ENCODE data around the gene AFAP1L2. TPM values are rescaled to one million over a fixed set of nuclear protein-coding genes. Genes with fewer than 3 reads are reported as not detected.

AFAP1L2 gene
- total and polyA plus RNA-seq, 12 donors, result 2.9 to 5.0 (median 4.3) TPM

DNA sequence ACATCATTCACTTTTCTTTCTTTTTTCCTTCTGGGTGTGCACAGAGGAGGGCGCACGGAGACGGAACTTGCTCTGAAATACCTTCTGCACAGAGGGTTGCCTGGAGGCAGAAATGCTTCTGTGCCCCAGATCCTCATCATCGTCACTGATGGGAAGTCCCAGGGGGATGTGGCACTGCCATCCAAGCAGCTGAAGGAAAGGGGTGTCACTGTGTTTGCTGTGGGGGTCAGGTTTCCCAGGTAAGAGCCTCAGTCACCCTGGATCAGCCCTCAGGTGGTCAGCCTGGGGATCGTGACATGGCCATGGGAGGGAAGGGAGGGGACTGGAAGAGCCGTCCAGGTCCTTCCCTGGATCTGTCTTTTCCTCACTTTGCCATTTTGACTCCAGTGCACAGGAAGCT, 131.6 kb downstream of the AFAP1L2 start:
- DNase-seq (no peak), ATAC-seq (no peak)
- Histone ChIP-seq H3K27me3 (no peaks in the 10 kb centered on the region), H3K9me3 (no peaks in the 10 kb centered on the region), H3K4me3 (no peak overlapping the region), H3K4me1 (peaks cover 0 to 26% (median 13%) of the 10 kb centered on the region in 9 donors), H3K27ac (no peak overlapping the region), H3K36me3 (no peaks in the 10 kb centered on the region)
- intact Hi-C loops (cut with DNase I), result no loop called here
- 89 to 90% methylated on average over 6 of the region's 6 CpGs for WGBS, 2 donors
- TF ChIP-seq, protein P1, sequence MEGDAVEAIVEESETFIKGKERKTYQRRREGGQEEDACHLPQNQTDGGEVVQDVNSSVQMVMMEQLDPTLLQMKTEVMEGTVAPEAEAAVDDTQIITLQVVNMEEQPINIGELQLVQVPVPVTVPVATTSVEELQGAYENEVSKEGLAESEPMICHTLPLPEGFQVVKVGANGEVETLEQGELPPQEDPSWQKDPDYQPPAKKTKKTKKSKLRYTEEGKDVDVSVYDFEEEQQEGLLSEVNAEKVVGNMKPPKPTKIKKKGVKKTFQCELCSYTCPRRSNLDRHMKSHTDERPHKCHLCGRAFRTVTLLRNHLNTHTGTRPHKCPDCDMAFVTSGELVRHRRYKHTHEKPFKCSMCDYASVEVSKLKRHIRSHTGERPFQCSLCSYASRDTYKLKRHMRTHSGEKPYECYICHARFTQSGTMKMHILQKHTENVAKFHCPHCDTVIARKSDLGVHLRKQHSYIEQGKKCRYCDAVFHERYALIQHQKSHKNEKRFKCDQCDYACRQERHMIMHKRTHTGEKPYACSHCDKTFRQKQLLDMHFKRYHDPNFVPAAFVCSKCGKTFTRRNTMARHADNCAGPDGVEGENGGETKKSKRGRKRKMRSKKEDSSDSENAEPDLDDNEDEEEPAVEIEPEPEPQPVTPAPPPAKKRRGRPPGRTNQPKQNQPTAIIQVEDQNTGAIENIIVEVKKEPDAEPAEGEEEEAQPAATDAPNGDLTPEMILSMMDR (IDR thresholded peaks at IDR 0.05), result no peak

DNA sequence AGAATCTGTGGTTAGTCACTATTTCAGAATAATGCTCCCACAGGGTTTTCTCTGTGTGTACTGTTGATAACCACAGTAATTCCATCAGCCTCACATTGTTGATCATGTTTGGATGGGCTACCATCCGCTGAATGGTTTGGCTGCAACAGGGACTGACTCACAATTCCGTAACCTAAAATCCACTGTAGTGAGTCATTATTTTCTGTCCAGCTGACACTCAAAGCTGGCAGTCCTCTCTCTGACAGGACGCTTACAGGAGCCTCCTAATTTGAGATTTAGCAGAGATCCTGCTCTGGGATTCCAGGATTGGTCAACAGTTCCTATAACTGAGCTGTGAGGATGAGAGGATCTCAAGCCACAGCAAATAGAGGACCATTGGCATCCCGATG, 132.5 kb downstream of the AFAP1L2 start:
- Histone ChIP-seq H3K9me3 (no peaks in the 10 kb centered on the region), H3K4me3 (no peak overlapping the region), H3K36me3 (no peaks in the 10 kb centered on the region), H3K27ac (peak overlapping the region in 5 of 10 donors; percentile 22 to 66 (median 44)), H3K27me3 (no peaks in the 10 kb centered on the region), H3K4me1 (peaks cover 0 to 29% (median 13%) of the 10 kb centered on the region in 9 donors)
- ATAC-seq, result peak; percentile 75 to 94 (median 90)
- WGBS, 2 donors, result 42 to 49% methylated on average over 4 of the region's 4 CpGs
- intact Hi-C loops (cut with DNase I), result no loop called here
- DNase-seq, result peak in 1 of 2 donors; percentile 57
- TF ChIP-seq, protein P1 (IDR thresholded peaks at IDR 0.05), result no peak

DNA sequence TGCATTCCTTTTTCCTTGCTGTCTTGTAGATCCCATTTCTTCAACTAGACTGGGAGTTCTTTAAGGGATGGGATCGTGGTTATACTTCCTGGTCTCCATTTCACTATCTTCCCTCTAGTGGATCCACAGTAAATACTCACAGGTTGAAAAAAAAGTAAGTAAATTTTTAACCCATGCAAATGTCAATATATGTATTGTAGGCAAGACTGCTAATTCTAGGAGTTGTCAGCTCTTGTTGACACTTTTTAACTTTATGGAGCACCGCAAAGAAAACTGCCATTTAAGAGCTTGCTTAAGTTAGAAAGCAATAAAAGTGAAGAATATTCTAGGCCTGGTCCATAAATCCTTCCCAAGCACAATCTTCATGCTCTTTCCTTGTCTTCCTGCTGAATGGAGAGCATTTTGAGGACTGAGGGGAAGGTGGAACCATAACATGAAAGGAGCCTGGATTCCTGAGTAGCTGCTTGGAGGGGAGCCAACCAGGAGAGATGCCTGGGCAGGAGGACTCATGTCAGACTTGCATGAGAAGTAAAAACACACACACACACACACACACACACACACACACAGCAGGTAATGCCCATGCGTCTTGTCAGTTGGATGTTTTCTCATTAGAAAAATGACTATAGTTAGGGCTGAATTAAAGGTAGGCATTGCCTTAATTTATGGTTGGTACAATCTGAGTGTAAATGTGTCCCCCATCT, 133.1 kb downstream of the AFAP1L2 start:
- Histone ChIP-seq H3K4me3 (no peak overlapping the region), H3K36me3 (no peaks in the 10 kb centered on the region), H3K27ac (peak overlapping the region in 3 of 10 donors; percentile 3 to 59 (median 44)), H3K9me3 (no peaks in the 10 kb centered on the region), H3K4me1 (peaks cover 0 to 35% (median 16%) of the 10 kb centered on the region in 9 donors), H3K27me3 (no peaks in the 10 kb centered on the region)
- TF ChIP-seq, protein P1 (IDR thresholded peaks at IDR 0.05), result no peak
- DNase-seq (no peak), ATAC-seq (peak in 4 of 8 donors; percentile 2 to 20 (median 12))
- intact Hi-C loops (cut with DNase I), result no loop called here
- 81 to 90% methylated on average over 3 of the region's 3 CpGs for WGBS, 2 donors

DNA sequence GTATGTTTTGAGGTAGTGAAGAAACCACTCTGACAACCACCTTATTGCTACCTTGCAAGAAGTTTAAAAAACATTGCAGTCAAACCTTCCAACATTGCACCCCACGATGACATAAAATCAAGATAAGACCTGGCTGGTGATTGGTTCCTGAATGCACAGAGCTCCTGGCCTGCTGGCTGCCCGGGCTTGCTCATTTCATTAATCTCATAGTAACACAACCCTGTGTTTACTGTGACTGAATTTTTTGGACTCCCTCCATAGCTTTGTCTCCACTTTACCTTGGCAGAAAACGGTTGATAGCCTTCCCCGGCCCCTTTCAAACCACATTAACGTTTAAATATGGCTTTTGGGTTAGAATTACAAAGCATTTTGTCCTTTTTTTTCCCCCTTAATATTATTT, 137.8 kb downstream of the AFAP1L2 start:
- TF ChIP-seq, protein P1 (IDR thresholded peaks at IDR 0.05), result no peak
- no peaks in the 10 kb centered on the region for H3K27me3 ChIP-seq
- peaks cover 0 to 38% (median 18%) of the 10 kb centered on the region in 9 donors for H3K4me1 ChIP-seq
- H3K9me3 ChIP-seq, result no peaks in the 10 kb centered on the region
- DNase-seq, result peak; percentile 42 to 47
- peak; percentile 52 to 84 (median 78) for ATAC-seq
- H3K27ac ChIP-seq, result peak overlapping the region in 6 of 10 donors; percentile 56 to 77 (median 66)
- H3K36me3 ChIP-seq, result no peaks in the 10 kb centered on the region
- intact Hi-C loops (cut with DNase I), result loop anchor here in 1 of 10 donors (10.0 kb wide), 1 partner anchor 92 kb away; the partner anchor contains the start of genes CCDC186 and TDRD1
- H3K4me3 ChIP-seq, result no peak overlapping the region
- 20 to 23% methylated on average over 5 of the region's 5 CpGs for WGBS, 2 donors

All from heart right ventricle (tissue), 16 donors.